Thoracic aorta (tissue), 2 donors: ENCODE data around the gene RAD9A. TPM values are rescaled to one million over a fixed set of nuclear protein-coding genes. Genes with fewer than 3 reads are reported as not detected.

ENCODE experiments used
- ATAC-seq: fragments of 150-250 bp; one replicate; pipeline ENCODE4 v1.8.0; 2017; ENCODE audit warnings: low read depth; ENCODE audit not compliant: insufficient number of reproducible peaks, low FRiP score
- DNase-seq: peaks from one replicate; pipeline ENCODE4 v3.0.0-alpha.2; 2020; ENCODE audit warnings: low spot score
- H3K27ac ChIP-seq, 2 donors: fragments of 200-600 bp; sonication (generic); 1 replicate in 1 of 2; 2 replicates in 1 of 2; pipeline ENCODE4 v1.5.1; 2016; ENCODE audit warnings: mild to moderate bottlenecking in 2 of 2, moderate library complexity in 2 of 2
- H3K27me3 ChIP-seq: fragments of 200-600 bp; sonication (generic); replicated peaks from 2 replicates; pipeline ENCODE4 v1.6.0; 2016; ENCODE audit warnings: mild to moderate bottlenecking; ENCODE audit not compliant: insufficient read depth
- H3K36me3 ChIP-seq: fragments of 200-600 bp; sonication (generic); one replicate; pipeline ENCODE4 v1.5.1; 2016
- H3K4me1 ChIP-seq, 2 donors: fragments of 200-600 bp; sonication (generic); 1 replicate in 1 of 2; 2 replicates in 1 of 2; pipeline versions ENCODE4 v1.5.1 to v1.6.0; 2016; ENCODE audit warnings: low read depth in 2 of 2, mild to moderate bottlenecking in 1 of 2; ENCODE audit not compliant: control insufficient read depth in 1 of 2
- H3K4me3 ChIP-seq: fragments of 200-600 bp; sonication (generic); 2 replicates; pipeline ENCODE4 v1.5.1; 2016; ENCODE audit warnings: mild to moderate bottlenecking
- H3K9me3 ChIP-seq: fragments of 200-600 bp; sonication (generic); 2 replicates; pipeline ENCODE4 v1.5.1; 2016
- CTCF ChIP-seq: fragments of 200-600 bp; sonication (generic); IDR thresholded peaks from one replicate; pipeline ENCODE4 v1.5.1; 2019; ENCODE audit warnings: antibody characterized with exemption
- total RNA-seq, 2 donors: library from RNA; depleted of rRNA; stranded (reverse); fragments of >200 nt; gene quantifications; one replicate each; pipeline versions ENCODE4 v1.1.0 to v1.2.3, GENCODE V29; 2016

The RAD9A gene
- total RNA-seq, 2 donors from 2014 or later, result 15.8 to 23.0 TPM

GRCh38 chr11:67410369-67410831 lies 18.6 kb downstream of the RAD9A start:
- no peaks in the 10 kb centered on the region for H3K9me3 ChIP-seq
- no peak for DNase-seq
- no peak overlapping the region for H3K27ac ChIP-seq
- peaks cover 5% of the 10 kb centered on the region for H3K27me3 ChIP-seq
- TF ChIP-seq CTCF, result no peak
- no peaks in the 10 kb centered on the region for H3K36me3 ChIP-seq
- H3K4me1 ChIP-seq, result peaks cover 3 to 4% of the 10 kb centered on the region in 2 donors
- no peak overlapping the region for H3K4me3 ChIP-seq
- ATAC-seq, result no peak

- Histone ChIP-seq H3K27me3 (no peaks in the 10 kb centered on the region), H3K9me3 (no peaks in the 10 kb centered on the region), H3K4me3 (no peak overlapping the region), H3K36me3 (no peaks in the 10 kb centered on the region), H3K27ac (no peak overlapping the region), H3K4me1 (peaks cover 4 to 11% of the 10 kb centered on the region in 2 donors)
- DNase-seq (no peak), ATAC-seq (no peak)
- TF ChIP-seq CTCF, result no peak
These were observed 19.4 kb downstream of the RAD9A start for GRCh38 chr11:67410984-67411784.

GRCh38 chr11:67411785-67412152 lies 20.0 kb downstream of the RAD9A start:
- ATAC-seq (no peak), DNase-seq (no peak)
- peaks cover 9 to 17% of the 10 kb centered on the region in 2 donors for H3K4me1 ChIP-seq
- TF ChIP-seq CTCF, result no peak
- H3K4me3 ChIP-seq, result no peak overlapping the region
- no peak overlapping the region for H3K27ac ChIP-seq
- no peaks in the 10 kb centered on the region for H3K9me3 ChIP-seq
- no peaks in the 10 kb centered on the region for H3K36me3 ChIP-seq
- no peaks in the 10 kb centered on the region for H3K27me3 ChIP-seq

- no peak for TF ChIP-seq CTCF
- Histone ChIP-seq H3K4me3 (no peak overlapping the region), H3K4me1 (peaks cover 9 to 25% of the 10 kb centered on the region in 2 donors), H3K27me3 (no peaks in the 10 kb centered on the region), H3K36me3 (no peaks in the 10 kb centered on the region), H3K9me3 (no peaks in the 10 kb centered on the region), H3K27ac (no peak overlapping the region)
- no peak for ATAC-seq
- DNase-seq, result no peak
These were observed 20.9 kb downstream of the RAD9A start for GRCh38 chr11:67412495-67413179.

- Histone ChIP-seq H3K36me3 (no peaks in the 10 kb centered on the region), H3K9me3 (no peaks in the 10 kb centered on the region), H3K27me3 (no peaks in the 10 kb centered on the region), H3K4me3 (no peak overlapping the region), H3K4me1 (peaks cover 9 to 32% of the 10 kb centered on the region in 2 donors), H3K27ac (no peak overlapping the region)
- TF ChIP-seq CTCF, result no peak
- ATAC-seq (no peak), DNase-seq (no peak)
These were observed 21.6 kb downstream of the RAD9A start for GRCh38 chr11:67413266-67413849.
